Measurements from ENCODE around the gene C17orf113.

DNA sequence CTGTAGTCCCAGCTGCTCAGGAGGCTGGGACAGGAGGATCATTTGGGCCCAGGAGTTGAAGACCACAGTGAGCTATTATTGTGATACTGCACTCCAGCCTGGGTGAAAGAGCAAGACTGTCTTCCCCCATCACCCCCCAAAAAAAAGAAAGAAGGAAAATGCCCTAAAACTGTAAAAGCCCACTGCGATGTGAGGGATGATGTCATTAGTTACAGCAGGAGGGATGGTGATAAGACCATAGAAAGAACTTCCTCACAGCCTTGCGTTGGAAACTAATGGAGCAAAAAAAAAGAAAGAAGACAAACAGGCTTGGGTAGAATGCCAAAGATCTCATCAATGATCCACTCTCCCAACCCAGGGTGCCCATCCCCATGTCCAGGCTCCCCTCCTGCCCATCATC is 29.1 kb upstream of the C17orf113 start:
- TF ChIP-seq POLR2A (IDR thresholded peaks at IDR 0.05): no peak
- TF ChIP-seq, protein P1, sequence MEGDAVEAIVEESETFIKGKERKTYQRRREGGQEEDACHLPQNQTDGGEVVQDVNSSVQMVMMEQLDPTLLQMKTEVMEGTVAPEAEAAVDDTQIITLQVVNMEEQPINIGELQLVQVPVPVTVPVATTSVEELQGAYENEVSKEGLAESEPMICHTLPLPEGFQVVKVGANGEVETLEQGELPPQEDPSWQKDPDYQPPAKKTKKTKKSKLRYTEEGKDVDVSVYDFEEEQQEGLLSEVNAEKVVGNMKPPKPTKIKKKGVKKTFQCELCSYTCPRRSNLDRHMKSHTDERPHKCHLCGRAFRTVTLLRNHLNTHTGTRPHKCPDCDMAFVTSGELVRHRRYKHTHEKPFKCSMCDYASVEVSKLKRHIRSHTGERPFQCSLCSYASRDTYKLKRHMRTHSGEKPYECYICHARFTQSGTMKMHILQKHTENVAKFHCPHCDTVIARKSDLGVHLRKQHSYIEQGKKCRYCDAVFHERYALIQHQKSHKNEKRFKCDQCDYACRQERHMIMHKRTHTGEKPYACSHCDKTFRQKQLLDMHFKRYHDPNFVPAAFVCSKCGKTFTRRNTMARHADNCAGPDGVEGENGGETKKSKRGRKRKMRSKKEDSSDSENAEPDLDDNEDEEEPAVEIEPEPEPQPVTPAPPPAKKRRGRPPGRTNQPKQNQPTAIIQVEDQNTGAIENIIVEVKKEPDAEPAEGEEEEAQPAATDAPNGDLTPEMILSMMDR (IDR thresholded peaks at IDR 0.05 in 4 of 5, conservative IDR thresholded peaks at IDR 0.05 in 1 of 5): no peak
